GM18867 (cell line): ENCODE results near the gene TMEM163.
A peak's percentile ranks its signal among the peaks of the same experiment; 100 is the strongest.

Experiments
- ATAC-seq: cut with Tn5 transposase; IDR thresholded peaks from one replicate; pipeline ENCODE4 v1.9.1; 2021; ENCODE audit warnings: mild to moderate bottlenecking, moderate library complexity; ENCODE audit not compliant: unreplicated experiment

The TMEM163 gene

DNA sequence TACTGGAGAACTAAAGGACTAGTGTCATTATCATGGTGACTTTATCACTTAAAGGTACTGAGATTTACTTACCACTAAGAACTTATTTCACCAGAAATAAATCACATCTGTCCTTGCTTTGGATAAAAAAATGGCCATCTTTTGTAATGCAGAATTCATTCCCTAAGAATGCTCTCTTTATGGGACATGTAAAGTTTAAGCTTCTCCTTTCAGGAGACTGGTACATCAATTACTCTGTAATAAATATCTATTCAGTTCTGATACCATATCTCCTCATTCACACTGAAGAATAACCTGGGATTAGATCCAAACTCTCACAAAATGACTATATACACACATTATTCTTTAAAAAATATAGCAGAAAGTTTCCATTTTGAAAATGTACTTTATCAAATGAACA lies 24.4 kb downstream of the TMEM163 start:
- ATAC-seq = no peak

DNA sequence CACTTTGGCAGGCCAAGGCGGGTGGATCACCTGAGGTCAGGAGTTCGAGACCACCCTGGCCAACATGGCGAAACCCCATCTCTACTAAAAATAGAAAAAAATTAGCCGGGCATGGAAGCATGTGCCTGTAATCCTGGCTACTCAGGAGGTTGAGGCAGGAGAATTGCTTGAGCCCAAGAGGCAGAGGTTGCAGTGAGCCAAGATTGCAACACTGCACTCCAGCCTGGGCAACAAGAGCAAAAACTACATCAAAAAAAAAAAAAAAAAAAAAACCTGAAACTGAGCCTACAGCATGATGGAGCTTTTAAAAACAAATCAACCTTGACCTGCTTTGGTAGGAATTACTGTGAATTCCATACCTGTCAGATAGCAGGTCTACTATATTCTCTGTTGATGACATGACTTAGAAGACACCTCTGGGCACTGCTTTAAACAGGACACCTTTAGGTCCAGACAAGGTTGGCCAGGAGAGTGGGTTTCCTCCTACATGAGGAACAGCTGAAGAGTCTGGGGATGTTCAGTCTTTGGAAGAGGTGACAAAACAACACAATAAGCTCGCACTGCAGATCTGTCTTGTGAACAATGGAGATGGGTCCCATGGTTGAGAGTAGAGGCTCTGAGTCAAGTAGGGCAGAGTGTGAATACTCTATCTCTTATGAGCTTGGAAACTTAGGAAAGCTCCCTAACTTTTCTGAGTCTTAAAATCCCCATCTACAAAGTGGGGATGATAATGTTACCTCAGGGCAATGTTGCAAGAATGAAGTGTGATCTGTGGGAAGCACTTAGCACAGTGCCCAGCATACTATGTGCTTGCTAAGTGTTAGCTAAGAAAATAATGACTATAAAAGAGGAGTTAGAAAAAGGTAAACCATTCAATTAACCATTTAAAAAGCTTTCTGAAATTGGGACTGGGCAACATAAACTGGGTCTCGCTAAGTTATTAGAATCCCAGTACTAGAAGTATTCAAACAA lies 25.2 kb downstream of the TMEM163 start:
- no peak for ATAC-seq

GRCh38 chr2:134692499-134692898 lies 26.3 kb downstream of the TMEM163 start:
- ATAC-seq = peak; percentile 71

- ATAC-seq = no peak
Observed at GRCh38 chr2:134690629-134691215, 28.1 kb downstream of the TMEM163 start.

- ATAC-seq = no peak
Observed at GRCh38 chr2:134689315-134689714, 29.5 kb downstream of the TMEM163 start.

DNA sequence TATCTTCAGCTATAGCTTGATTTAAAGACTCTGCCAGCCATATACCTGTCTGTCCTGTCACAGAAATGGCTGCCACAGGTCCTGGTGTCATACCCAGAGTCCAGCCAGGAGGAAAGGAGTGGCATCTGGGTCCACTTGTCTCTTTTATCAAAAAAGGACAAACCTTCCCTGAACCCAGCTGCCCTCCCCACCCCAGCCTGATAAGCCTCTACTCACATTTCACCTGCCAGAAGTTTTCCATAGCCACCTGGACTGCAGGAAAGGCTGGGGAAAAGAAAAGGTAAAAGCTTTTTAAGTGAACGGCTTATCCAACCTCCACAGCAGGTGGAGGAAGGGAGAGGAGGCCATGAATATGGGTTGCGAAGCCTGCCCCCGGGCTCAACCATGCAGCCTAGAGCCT lies 32.8 kb downstream of the TMEM163 start:
- ATAC-seq = no peak

DNA sequence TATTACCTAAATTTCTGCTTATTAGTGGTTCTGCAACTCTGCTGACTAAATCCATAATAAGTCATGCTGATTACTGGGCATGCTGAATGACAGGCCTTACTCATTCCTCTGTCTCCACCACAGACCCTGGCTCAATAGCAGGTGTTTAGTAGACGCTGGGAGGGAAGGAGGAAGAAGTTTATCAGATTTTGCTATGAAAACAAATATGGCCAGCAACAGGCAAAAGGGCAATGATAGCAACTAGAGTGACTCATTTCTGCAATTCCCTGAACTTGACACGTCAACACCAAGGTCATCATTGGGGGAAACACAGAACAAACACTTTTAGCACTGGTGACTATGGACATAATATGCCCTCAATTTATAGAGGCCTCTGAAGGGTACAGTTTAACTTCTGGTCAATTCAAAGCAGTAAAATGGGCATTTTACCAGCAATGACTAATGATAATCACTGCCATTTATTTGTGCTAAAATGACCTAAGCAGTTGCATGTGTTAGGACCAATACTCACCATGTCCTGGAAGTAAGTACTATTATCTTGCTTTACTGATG lies 35.2 kb downstream of the TMEM163 start:
- ATAC-seq = peak; percentile 68

DNA sequence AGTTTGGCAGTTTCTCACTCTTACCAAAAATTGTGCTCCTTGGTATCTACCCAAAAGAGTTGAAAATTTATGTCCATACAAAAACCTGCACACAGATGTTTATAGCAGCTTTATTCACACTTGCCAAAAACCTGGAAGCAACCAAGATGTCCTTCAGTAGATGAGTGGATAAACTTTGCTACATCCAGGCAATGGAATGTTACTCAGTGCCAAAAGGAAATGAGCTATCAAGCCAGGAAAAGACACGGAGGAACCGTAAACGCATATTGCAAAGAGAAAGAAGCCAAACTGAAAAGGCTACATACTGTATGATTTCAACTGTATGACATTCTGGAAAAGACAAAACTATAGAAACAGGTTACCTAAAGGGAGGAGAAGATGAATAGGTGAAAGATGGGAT lies 36.1 kb downstream of the TMEM163 start:
- ATAC-seq = no peak

DNA sequence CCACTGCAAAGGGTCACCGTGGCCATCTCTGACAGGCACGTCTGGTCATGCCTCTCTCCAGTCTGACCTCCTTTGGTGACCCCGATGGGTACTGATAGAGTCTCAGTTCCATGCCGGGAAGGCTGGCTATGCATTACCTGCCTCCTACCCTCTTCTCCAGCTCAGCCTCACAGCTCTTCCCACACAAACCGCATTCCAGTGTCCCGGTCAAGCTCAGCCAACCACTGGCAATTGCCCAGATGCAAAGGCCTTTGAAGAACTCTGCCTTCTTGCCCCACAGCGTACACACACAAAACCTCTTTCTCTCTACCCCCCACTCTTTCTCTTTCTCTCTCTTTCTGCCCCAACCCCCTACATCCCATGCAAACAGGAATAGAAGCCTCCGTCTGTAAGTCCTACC lies 37.6 kb downstream of the TMEM163 start:
- no peak for ATAC-seq

DNA sequence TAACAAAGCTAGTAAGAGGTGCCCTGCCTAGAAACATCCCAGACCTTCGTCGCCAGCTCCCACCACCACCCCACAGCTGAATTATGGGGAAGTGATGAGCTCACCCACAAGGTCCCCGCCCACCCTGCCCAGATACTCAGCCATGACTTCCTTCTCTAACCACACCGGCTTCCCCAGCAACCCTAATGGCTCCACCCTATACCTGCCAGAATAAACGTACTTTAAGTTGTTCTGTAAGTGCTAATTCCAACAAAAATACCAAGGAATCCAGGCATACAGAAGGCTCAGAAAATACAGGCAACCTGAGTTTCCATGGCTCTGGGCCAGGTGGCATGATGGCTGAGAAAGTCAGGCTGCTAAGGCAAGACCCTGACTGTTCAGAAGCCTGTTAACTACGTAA lies 39.1 kb downstream of the TMEM163 start:
- ATAC-seq = no peak

DNA sequence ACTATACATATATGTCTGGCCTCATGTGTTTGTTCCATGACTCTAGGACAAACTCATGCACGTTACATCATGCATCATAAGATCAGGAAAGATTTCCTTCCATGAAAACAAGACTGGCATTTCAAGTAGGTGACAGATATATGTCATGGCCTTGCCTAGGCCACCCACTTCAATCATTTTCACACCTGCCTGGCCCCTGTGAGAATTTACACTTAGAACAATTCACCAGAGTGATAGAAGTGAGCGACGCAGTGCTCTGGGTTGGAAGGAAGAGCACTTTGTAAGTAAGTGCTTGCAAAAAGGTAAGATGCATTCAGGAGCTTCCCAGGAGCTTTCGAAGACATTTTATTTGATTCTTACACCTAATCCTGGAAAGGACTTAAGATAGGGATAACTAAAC lies 39.5 kb downstream of the TMEM163 start:
- ATAC-seq = no peak

DNA sequence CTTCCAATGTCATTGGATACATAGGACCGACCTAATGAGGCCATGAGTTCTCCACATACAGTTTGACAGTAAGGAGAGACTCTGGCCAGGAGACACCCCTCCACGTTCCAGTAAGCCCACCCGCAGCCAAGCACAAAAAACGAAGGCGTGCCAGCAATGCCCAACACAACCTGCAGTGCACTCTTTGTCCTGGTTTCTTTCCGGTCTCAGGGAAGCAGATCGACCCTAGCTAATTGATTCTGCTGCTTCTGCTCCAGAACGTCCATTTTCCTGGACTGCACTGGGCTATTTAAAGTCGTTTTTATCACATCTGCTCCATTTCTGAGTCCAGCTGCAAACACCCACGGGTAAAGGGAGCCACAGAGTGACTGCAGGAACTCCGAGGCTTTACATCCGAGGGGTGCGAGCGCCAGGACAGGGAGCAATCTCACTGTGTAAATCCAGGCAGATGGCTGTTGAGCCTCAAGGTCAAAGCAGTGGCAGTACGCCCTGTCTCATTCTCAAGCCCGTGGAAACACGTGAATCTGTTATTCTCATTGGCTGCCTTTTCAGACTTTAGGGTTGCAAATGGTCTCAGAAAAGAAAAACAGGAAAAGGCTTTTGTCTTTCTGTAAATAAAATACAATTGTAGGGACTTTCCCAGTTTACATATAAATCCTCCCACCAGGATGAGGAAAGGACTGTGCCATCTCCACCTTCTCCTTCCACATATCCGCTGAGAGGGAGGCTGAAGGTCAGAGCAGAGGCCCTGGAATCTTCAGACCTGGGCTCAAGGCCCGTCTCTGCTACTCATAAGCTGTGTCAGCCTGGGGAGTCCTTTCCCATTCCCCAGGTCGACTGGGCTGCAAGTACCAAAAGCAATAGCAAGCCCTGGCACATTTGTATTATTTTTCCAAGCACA lies 40.7 kb downstream of the TMEM163 start:
- ATAC-seq = no peak

DNA sequence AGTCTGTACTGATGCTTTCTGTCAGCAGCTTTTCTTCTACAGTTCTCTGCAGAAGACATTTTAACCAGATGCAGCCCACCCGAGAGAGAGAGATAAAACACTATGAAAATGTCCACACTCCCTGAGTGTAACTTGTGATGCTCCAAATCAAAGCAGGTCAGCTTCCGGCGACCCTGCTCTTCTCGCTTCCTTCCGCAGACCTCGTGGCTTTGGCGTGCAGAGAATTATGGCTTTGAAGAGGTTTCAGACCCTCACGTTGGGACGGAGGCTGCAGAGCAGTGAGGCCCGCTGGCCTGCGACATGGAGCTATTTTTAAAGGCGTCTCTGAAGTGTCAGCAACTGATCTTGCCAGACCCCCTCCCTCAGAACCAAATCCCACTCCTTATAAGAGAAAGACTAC lies 41.8 kb downstream of the TMEM163 start:
- ATAC-seq = no peak

GRCh38 chr2:134675314-134675713 lies 43.5 kb downstream of the TMEM163 start:
- no peak for ATAC-seq

DNA sequence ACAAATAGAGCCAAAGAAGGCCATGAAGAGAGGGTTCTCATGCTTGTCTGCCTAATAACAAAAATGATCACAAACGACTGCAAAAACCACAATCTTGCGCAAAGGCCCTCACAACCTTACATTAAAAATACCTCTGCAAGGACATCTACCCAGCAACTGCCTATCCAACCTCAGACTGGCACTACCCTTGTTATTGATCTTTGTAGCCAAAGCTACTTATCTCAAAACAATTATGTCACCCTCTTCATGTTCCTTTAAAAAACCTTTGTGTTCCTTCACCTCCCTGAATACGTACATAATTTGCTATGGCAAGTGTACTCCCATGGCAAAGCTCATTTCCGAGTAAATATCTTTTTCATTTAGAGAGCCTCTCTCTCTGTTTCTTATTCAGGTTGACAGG lies 44.1 kb downstream of the TMEM163 start:
- no peak for ATAC-seq

DNA sequence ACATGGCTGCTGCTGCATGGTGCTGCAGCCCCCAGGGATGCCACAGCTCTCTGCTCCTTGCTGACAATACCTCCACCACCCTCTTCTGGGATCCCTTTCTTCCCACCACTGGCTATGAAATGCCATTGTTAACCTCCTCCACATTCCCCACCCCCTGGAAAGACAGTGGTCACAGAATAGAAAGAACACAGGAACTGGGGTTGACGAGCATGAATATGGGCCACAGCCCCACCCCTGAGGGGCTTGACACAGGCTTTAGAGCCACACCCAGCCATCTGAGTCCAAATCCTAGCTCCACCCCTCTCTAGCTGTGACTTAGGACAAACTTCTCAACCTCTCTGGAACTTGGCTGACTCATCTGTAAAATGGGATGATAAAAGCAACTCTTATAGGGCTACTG lies 47.3 kb downstream of the TMEM163 start:
- ATAC-seq = no peak

DNA sequence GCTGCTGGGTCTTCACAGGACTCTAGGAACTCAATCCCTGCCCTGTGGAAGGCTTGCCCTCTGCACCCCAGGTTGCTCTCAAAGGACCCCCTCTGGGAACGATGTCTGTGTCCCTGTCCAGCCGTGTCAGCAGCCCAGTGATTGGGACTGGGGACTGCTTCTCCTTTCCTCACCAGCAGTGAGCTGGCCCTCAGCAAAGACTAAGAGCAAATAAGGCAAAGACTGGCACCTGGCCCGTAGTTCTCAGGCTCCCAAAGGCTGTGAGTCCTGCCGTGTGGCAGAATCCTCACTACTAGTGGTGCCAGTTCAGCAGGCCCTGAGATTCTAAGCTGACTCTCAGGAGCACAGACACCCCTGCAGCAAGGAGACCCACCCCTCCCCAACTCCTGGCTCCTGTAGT lies 47.8 kb downstream of the TMEM163 start:
- no peak for ATAC-seq

GRCh38 chr2:134669731-134670669 lies 48.8 kb downstream of the TMEM163 start:
- no peak for ATAC-seq

GRCh38 chr2:134668821-134669220 lies 50.0 kb downstream of the TMEM163 start:
- ATAC-seq = no peak

DNA sequence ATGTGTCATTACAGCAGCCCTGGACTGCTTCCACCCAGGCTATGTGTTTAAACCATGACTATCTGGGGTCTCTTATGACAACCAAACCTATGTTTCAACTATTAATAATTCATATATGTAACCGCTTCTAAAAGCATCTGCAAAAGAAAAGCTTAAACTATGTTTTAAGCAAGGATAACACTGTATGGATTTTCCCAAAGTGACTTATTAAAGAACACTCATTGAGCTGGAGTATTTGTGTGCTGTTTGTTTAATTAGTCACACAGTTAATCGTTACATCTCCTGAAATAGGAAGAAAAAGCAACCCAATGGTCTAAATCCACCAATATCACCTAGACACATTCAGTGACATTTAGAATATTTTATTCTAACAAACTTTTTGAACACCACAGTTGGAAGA lies 51.3 kb downstream of the TMEM163 start:
- no peak for ATAC-seq
